ENCODE data around the gene PXT1. TPM values are rescaled to one million over a fixed set of nuclear protein-coding genes. Genes with fewer than 3 reads are reported as not detected.
"Not testable (repeated sequence)": the region's sequence is repeated elsewhere in the genome, so short reads cannot be mapped to it uniquely, and the experiment has no call there.

Gene PXT1
- total RNA-seq, 3 donors from 2014 or later (not counting 1 experiment from before 2014, with no cell fraction given) = 0.27 to 1.0 (median 0.28) TPM

DNA sequence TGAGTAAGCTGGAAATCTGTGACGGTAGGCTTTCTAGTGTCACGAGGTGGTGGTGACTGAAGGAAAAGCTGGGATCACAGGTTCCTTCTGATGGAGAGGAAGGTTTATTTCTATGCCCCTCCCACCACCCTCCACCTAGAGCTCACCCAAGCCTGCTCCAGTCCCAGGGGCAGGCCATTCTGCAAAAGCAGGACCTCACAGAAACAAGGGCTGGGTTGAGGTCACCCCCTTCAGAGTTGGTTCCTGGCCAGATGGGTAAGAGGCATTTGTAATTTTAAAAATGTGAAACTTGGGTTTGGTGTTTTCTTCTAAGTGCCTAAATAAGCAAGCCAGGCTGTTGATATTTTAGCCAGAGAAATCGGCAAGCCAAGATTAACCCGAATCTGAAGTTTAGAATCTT, 46.8 kb upstream of the PXT1 start:
- ATAC-seq = no peak

DNA sequence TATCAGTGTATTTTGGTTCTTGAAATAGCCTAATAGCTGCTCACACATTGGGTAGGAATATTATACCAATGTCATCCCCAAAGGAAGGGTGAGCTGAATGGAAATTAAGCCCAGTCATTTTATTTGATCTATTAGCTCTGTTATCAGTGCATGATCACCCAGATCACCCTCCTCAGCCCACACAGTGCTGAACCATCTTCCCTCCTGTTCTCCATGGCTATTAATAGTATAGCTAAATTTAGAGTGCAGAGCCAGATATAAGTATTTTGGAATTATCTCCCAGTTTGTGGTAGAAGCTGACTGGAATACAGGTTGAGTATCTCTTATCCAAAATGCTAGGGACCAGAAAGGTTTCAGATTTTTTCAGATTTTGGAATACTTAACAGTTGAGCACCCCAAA, 45.6 kb upstream of the PXT1 start:
- no peaks in the 10 kb centered on the region for H3K27me3 ChIP-seq (ENCODE audit: control insufficient read depth, insufficient read depth, low read length)
- no peaks in the 10 kb centered on the region for H3K9me3 ChIP-seq (ENCODE audit: control insufficient read depth, insufficient read depth, low read length)
- ATAC-seq = no peak
- Mint-ChIP-seq H3K9me3 (no peaks in the 10 kb centered on the region), H3K4me3 (no peak overlapping the region), H3K27ac (peak overlapping the region in 1 of 2 donors; percentile 59), H3K27me3 (ENCODE audit: low read depth in 2 of 2) (no peaks in the 10 kb centered on the region), H3K36me3 (peaks cover 16% of the 10 kb centered on the region), H3K4me1 (peaks cover 7 to 35% of the 10 kb centered on the region in 2 donors)
- no peak overlapping the region for H3K27ac ChIP-seq (ENCODE audit: low read length)
- intact Hi-C loops (cut with micrococcal nuclease) = no loop called here
- TF ChIP-seq, protein P1, sequence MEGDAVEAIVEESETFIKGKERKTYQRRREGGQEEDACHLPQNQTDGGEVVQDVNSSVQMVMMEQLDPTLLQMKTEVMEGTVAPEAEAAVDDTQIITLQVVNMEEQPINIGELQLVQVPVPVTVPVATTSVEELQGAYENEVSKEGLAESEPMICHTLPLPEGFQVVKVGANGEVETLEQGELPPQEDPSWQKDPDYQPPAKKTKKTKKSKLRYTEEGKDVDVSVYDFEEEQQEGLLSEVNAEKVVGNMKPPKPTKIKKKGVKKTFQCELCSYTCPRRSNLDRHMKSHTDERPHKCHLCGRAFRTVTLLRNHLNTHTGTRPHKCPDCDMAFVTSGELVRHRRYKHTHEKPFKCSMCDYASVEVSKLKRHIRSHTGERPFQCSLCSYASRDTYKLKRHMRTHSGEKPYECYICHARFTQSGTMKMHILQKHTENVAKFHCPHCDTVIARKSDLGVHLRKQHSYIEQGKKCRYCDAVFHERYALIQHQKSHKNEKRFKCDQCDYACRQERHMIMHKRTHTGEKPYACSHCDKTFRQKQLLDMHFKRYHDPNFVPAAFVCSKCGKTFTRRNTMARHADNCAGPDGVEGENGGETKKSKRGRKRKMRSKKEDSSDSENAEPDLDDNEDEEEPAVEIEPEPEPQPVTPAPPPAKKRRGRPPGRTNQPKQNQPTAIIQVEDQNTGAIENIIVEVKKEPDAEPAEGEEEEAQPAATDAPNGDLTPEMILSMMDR (IDR thresholded peaks at IDR 0.05) = no peak
- H3K4me3 ChIP-seq (ENCODE audit: low read length) = no peak overlapping the region
- peaks cover 42% of the 10 kb centered on the region for H3K36me3 ChIP-seq (ENCODE audit: control insufficient read depth, insufficient read depth, low read length)
- no peak for DNase-seq
- H3K4me1 ChIP-seq (ENCODE audit: control insufficient read depth, insufficient read depth, low read length) = peaks cover 4% of the 10 kb centered on the region

More for the DNA sequence above, 46.8 kb upstream of the PXT1 start:
- 97% methylated on average over 4 of the region's 4 CpGs for WGBS (ENCODE audit: insufficient coverage)
- H3K36me3 Mint-ChIP-seq = peaks cover 26% of the 10 kb centered on the region
- no peaks in the 10 kb centered on the region for H3K9me3 ChIP-seq (ENCODE audit: control insufficient read depth, insufficient read depth, low read length)
- H3K4me3 ChIP-seq (ENCODE audit: low read length) = no peak overlapping the region
- peaks cover 6% of the 10 kb centered on the region for H3K4me1 ChIP-seq (ENCODE audit: control insufficient read depth, insufficient read depth, low read length)
- H3K4me1 Mint-ChIP-seq = peaks cover 18 to 42% of the 10 kb centered on the region in 2 donors
- no peaks in the 10 kb centered on the region for H3K27me3 ChIP-seq (ENCODE audit: control insufficient read depth, insufficient read depth, low read length)
- TF ChIP-seq, protein P1 (IDR thresholded peaks at IDR 0.05) = no peak
- intact Hi-C loops (cut with micrococcal nuclease) = no loop called here
- H3K27ac Mint-ChIP-seq = peak overlapping the region; percentile 27 to 46
- peaks cover 49% of the 10 kb centered on the region for H3K36me3 ChIP-seq (ENCODE audit: control insufficient read depth, insufficient read depth, low read length)
- no peaks in the 10 kb centered on the region for H3K27me3 Mint-ChIP-seq (ENCODE audit: low read depth in 2 of 2)
- H3K27ac ChIP-seq (ENCODE audit: low read length) = no peak overlapping the region
- no peak overlapping the region for H3K4me3 Mint-ChIP-seq
- H3K9me3 Mint-ChIP-seq = no peaks in the 10 kb centered on the region
- no peak for DNase-seq

DNA sequence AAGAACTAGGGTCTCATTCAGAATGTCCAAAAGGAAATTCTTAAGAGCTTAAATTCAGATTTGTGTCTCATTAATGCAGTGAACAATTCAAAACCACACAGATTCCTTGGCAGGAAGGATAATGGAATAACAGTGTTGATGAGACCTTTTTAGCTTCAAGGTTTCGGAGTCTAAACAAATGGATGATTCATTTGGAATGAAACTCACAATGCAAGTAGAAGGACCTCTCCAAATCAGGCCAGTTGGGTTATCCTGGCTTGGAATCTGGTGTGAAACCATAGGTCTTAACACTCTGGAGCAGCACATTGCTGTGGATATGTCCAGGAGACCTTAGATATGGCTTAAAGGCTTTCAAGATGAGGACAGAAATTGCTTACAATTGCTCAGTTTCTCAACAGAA, 45.0 kb upstream of the PXT1 start:
- no peaks in the 10 kb centered on the region for H3K9me3 Mint-ChIP-seq
- peak overlapping the region; percentile 54 to 59 for H3K27ac Mint-ChIP-seq
- H3K36me3 ChIP-seq (ENCODE audit: control insufficient read depth, insufficient read depth, low read length) = peaks cover 40% of the 10 kb centered on the region
- intact Hi-C loops (cut with micrococcal nuclease) = no loop called here
- H3K27ac ChIP-seq (ENCODE audit: low read length) = no peak overlapping the region
- DNase-seq = no peak
- no peaks in the 10 kb centered on the region for H3K27me3 ChIP-seq (ENCODE audit: control insufficient read depth, insufficient read depth, low read length)
- H3K4me3 Mint-ChIP-seq = no peak overlapping the region
- H3K4me3 ChIP-seq (ENCODE audit: low read length) = no peak overlapping the region
- peaks cover 3% of the 10 kb centered on the region for H3K4me1 ChIP-seq (ENCODE audit: control insufficient read depth, insufficient read depth, low read length)
- H3K4me1 Mint-ChIP-seq = peaks cover 7 to 35% of the 10 kb centered on the region in 2 donors
- peaks cover 16% of the 10 kb centered on the region for H3K36me3 Mint-ChIP-seq
- no peak for ATAC-seq
- no peaks in the 10 kb centered on the region for H3K27me3 Mint-ChIP-seq (ENCODE audit: low read depth in 2 of 2)
- TF ChIP-seq, protein P1 (IDR thresholded peaks at IDR 0.05) = no peak
- WGBS (ENCODE audit: insufficient coverage) = 100% methylated on average over 1 of the region's 1 CpG
- H3K9me3 ChIP-seq (ENCODE audit: control insufficient read depth, insufficient read depth, low read length) = no peaks in the 10 kb centered on the region

DNA sequence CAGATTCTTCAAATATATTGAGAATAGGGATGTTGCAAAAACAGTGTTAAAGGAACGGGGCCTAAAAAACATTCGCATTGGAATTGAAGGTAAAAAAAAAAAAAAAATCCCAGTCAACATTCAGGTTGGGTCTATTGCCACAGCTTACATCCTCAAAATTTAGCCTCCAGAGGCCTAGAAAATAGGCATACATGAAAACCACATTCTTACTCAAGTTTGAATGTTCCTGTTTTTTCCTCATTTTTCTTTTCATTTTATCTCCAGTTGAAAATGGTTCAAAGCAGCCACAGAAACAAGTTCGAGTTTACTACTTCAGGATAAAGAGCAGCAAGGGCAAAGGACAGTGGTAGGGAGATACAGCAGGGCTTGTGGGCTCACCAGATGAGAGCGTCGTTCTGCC, 42.1 kb upstream of the PXT1 start:
- Mint-ChIP-seq H3K9me3 (no peaks in the 10 kb centered on the region), H3K4me3 (no peak overlapping the region), H3K36me3 (peaks cover 20% of the 10 kb centered on the region), H3K27me3 (ENCODE audit: low read depth in 2 of 2) (no peaks in the 10 kb centered on the region), H3K4me1 (peaks cover 7 to 18% of the 10 kb centered on the region in 2 donors), H3K27ac (peak overlapping the region; percentile 44 to 68)
- H3K36me3 ChIP-seq (ENCODE audit: control insufficient read depth, insufficient read depth, low read length) = peaks cover 50% of the 10 kb centered on the region
- TF ChIP-seq, protein P1 (IDR thresholded peaks at IDR 0.05) = no peak
- no peak overlapping the region for H3K4me3 ChIP-seq (ENCODE audit: low read length)
- no peaks in the 10 kb centered on the region for H3K4me1 ChIP-seq (ENCODE audit: control insufficient read depth, insufficient read depth, low read length)
- WGBS (ENCODE audit: insufficient coverage) = 97% methylated on average over 5 of the region's 5 CpGs
- H3K9me3 ChIP-seq (ENCODE audit: control insufficient read depth, insufficient read depth, low read length) = no peaks in the 10 kb centered on the region
- intact Hi-C loops (cut with micrococcal nuclease) = no loop called here
- no peaks in the 10 kb centered on the region for H3K27me3 ChIP-seq (ENCODE audit: control insufficient read depth, insufficient read depth, low read length)
- H3K27ac ChIP-seq (ENCODE audit: low read length) = no peak overlapping the region
- no peak for DNase-seq
- no peak for ATAC-seq

DNA sequence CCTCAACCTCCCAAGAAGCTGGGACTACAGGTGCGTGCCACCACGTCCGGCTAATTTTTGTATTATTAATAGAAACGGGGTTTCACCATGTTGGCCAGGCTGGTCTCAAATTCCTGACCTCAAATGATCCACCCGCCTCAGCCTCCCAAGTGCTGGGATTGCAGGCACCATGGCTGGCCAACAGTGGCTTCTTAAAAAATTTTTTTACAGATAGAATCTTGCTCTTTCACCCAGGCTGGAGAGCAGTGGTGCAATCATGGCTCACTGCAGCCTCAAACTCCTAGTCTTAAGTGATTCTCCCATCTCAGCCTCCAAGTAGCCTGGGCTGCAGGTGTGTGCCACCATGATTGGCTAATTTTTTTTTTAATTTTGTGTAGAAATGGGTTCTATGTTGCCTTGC, 40.7 kb upstream of the PXT1 start:
- H3K4me1 ChIP-seq (ENCODE audit: control insufficient read depth, insufficient read depth, low read length); H3K27me3 Mint-ChIP-seq (ENCODE audit: low read depth in 2 of 2); H3K27ac ChIP-seq (ENCODE audit: low read length); H3K9me3 Mint-ChIP-seq; DNase-seq; intact Hi-C loops (cut with micrococcal nuclease); ATAC-seq; H3K27ac Mint-ChIP-seq; H3K9me3 ChIP-seq (ENCODE audit: control insufficient read depth, insufficient read depth, low read length); H3K27me3 ChIP-seq (ENCODE audit: control insufficient read depth, insufficient read depth, low read length); H3K4me3 Mint-ChIP-seq; H3K4me3 ChIP-seq (ENCODE audit: low read length): not testable (repeated sequence)
- H3K36me3 ChIP-seq (ENCODE audit: control insufficient read depth, insufficient read depth, low read length) = peaks cover 54% of the 10 kb centered on the region
- Mint-ChIP-seq H3K4me1 (peaks cover 13 to 16% of the 10 kb centered on the region in 2 donors), H3K36me3 (peaks cover 20% of the 10 kb centered on the region)
- 92% methylated on average over 5 of the region's 5 CpGs for WGBS (ENCODE audit: insufficient coverage)
